ENCODE measurements around the gene SRRT.
"Not testable (repeated sequence)": the region's sequence is repeated elsewhere in the genome, so short reads cannot be mapped to it uniquely, and the experiment has no call there.

The SRRT gene

GRCh38 chr7:100854899-100855298, 20.0 kb upstream of the SRRT start:
- not testable (repeated sequence) for DNase-seq

- DNase-seq = no peak
These were observed 19.4 kb upstream of the SRRT start for GRCh38 chr7:100855515-100855914.

GRCh38 chr7:100856871-100857282, 18.0 kb upstream of the SRRT start:
- DNase-seq = no peak

- no peak for DNase-seq
These were observed 15.0 kb upstream of the SRRT start for GRCh38 chr7:100859856-100860255.

GRCh38 chr7:100860702-100861615, 13.9 kb upstream of the SRRT start:
- no peak for DNase-seq

GRCh38 chr7:100861616-100861985, 13.3 kb upstream of the SRRT start:
- DNase-seq = no peak

GRCh38 chr7:100863406-100863950, 11.4 kb upstream of the SRRT start:
- DNase-seq = no peak

- no peak for DNase-seq
These were observed 10.5 kb upstream of the SRRT start for GRCh38 chr7:100864263-100864845.

- DNase-seq = no peak
These were observed 9.5 kb upstream of the SRRT start for GRCh38 chr7:100865372-100865911.

GRCh38 chr7:100865938-100866728, 8.8 kb upstream of the SRRT start:
- DNase-seq = no peak

- DNase-seq = no peak
These were observed 8.2 kb upstream of the SRRT start for GRCh38 chr7:100866729-100867039.

GRCh38 chr7:100867040-100867775, 7.7 kb upstream of the SRRT start, which contains the start of gene TRIP6:
TRIP6 (plus strand) TSS chr7:100867387; CDS start chr7:100867498, 111 bp downstream.
- DNase-seq = no peak

GRCh38 chr7:100867776-100868485, 7.0 kb upstream of the SRRT start:
- no peak for DNase-seq

GRCh38 chr7:100873599-100874299, 1.2 kb upstream of the SRRT start:
- DNase-seq = no peak

- DNase-seq = no peak
These were observed 665 bp upstream of the SRRT start for GRCh38 chr7:100874300-100874576.

- DNase-seq = no peak
These were observed 451 bp downstream of the SRRT start for GRCh38 chr7:100875356-100875751.

GRCh38 chr7:100878013-100878412, 3.1 kb downstream of the SRRT start:
- DNase-seq = no peak

- no peak for DNase-seq
These were observed 3.8 kb downstream of the SRRT start for GRCh38 chr7:100878685-100879084.

- DNase-seq = peak; percentile 73
These were observed 4.9 kb downstream of the SRRT start for GRCh38 chr7:100879685-100880261.

- DNase-seq = no peak
These were observed 5.7 kb downstream of the SRRT start for GRCh38 chr7:100880645-100881044.

GRCh38 chr7:100881136-100881535, 6.2 kb downstream of the SRRT start:
- DNase-seq = no peak

Data from NCI-H524 treated with DMSO at 0.1 percent for 48 hours (cell line).